SK-N-MC (cell line): ENCODE data around the gene BRICD5.

Experiments
- EZH2 ChIP-seq: fragments of 200-600 bp; sonication (generic); IDR thresholded peaks from one replicate; pipeline ENCODE4 v1.6.1; 2017; ENCODE audit warnings: antibody characterized with exemption
- FOXP2 ChIP-seq: optimal IDR thresholded peaks from 2 replicates; pipeline ENCODE3; 2011; ENCODE audit warnings: mild to moderate bottlenecking, moderate library complexity; ENCODE audit not compliant: insufficient read depth; ENCODE audit errors: extremely low read length, control extremely low read depth
- POLR2AphosphoS5 ChIP-seq: IDR thresholded peaks from 2 replicates; pipeline ENCODE4 v1.6.1; 2012; ENCODE audit warnings: mild to moderate bottlenecking, low read depth, low read length, borderline replicate concordance

DNA sequence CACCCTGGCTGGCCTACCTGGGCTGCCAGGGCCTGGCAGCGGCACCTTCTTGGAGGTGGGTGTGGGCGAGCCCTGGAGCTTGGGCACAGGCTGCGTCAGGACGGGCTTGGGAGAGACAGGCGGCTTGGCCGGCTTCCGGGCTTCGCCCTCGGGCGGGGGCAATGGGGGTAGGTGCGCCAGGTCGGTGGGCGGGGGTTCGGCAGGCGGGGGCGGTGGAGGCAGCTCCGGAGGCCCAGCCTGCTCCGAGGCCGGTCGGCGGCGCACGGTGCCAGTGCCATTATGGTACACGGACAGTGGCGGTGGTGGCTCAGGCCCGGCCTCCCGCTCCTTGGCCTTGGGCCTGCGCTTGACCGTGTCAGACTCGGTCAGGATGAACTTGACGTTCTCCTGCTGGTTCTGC, 31.1 kb downstream of the BRICD5 start:
- TF ChIP-seq POLR2AphosphoS5 (no peak), EZH2 (no peak), FOXP2 (no peak)
